ENCODE measurements around the gene ZNF646. TPM values are rescaled to one million over a fixed set of nuclear protein-coding genes. Genes with fewer than 3 reads are reported as not detected.

ZNF646 gene
- total RNA-seq, 1 donor from 2014 or later = 32.6 TPM

GRCh38 chr16:31083556-31083955 is 9.3 kb downstream of the ZNF646 start:
- no peaks in the 10 kb centered on the region for H3K27me3 Mint-ChIP-seq
- H3K27ac Mint-ChIP-seq = no peak overlapping the region
- peaks cover 2% of the 10 kb centered on the region for H3K36me3 Mint-ChIP-seq (ENCODE audit: insufficient read depth)
- H3K9me3 Mint-ChIP-seq (ENCODE audit: low read depth) = no peaks in the 10 kb centered on the region
- no peak for DNase-seq (ENCODE audit: low spot score, unreplicated experiment)
- H3K4me1 Mint-ChIP-seq (ENCODE audit: low read depth) = no peaks in the 10 kb centered on the region
- TF ChIP-seq, protein P1, sequence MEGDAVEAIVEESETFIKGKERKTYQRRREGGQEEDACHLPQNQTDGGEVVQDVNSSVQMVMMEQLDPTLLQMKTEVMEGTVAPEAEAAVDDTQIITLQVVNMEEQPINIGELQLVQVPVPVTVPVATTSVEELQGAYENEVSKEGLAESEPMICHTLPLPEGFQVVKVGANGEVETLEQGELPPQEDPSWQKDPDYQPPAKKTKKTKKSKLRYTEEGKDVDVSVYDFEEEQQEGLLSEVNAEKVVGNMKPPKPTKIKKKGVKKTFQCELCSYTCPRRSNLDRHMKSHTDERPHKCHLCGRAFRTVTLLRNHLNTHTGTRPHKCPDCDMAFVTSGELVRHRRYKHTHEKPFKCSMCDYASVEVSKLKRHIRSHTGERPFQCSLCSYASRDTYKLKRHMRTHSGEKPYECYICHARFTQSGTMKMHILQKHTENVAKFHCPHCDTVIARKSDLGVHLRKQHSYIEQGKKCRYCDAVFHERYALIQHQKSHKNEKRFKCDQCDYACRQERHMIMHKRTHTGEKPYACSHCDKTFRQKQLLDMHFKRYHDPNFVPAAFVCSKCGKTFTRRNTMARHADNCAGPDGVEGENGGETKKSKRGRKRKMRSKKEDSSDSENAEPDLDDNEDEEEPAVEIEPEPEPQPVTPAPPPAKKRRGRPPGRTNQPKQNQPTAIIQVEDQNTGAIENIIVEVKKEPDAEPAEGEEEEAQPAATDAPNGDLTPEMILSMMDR (IDR thresholded peaks at IDR 0.05; ENCODE audit: unreplicated experiment) = no peak
- H3K4me3 Mint-ChIP-seq (ENCODE audit: low read depth) = no peak overlapping the region

DNA sequence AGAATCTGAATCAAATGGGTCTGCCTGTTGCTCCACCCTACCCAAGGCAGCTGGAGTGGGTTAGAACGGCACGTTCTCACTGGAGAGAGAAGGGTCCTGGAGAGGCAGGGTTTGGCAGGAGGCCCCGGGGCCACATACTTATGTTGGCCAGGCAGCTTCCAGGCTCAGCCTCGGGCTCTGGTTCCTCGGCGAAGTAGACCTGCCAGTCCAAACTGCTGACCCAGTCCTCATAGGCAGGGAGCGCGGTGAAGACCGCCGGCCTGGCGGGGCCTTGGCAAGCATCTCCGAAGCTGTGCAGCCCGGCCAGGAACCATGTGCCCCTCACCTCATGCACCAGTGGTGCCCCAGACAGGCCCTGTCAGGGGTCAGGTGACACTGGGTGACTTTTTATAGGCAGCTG is 9.8 kb downstream of the ZNF646 start:
- Mint-ChIP-seq H3K4me3 (ENCODE audit: low read depth) (no peak overlapping the region), H3K36me3 (ENCODE audit: insufficient read depth) (no peaks in the 10 kb centered on the region), H3K27me3 (no peaks in the 10 kb centered on the region), H3K27ac (no peak overlapping the region), H3K9me3 (ENCODE audit: low read depth) (no peaks in the 10 kb centered on the region), H3K4me1 (ENCODE audit: low read depth) (no peaks in the 10 kb centered on the region)
- DNase-seq (ENCODE audit: low spot score, unreplicated experiment) = no peak
- TF ChIP-seq, protein P1 (IDR thresholded peaks at IDR 0.05; ENCODE audit: unreplicated experiment) = no peak

DNA sequence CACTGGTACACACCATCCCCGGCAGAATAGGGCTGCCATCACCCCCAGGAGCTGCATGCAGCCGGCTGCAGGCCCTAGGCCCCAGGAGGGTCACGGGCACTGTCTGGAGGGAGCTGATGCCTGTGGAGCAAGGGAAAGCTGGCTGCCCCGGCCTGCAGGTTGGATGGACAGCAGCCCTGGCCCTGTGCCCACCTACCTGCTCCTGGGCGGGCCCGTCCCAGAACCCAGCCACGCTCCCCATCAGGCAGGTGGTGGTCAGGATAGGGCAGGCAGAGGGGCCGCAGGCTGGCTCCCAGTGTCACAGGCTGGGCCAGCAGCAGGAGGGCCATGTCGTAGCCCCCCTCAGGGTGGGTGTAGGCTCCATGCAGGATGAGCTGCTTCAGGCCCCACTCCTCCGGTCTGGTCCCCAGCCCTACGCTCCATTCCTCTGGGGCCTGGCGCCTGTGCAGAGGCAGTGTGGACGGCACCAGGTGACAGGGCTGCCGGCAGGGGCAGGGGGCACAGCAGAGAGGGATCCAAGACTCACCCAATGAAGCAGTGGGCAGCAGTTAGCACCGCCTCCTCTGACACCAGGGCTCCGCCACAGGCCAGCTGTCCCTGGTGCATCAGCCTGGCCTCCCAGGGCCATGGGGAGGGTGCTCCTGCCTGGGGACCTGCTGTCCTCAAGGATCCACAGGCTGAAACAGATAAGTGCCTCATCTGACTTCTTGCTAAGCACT is 10.5 kb downstream of the ZNF646 start:
- Mint-ChIP-seq H3K27me3 (no peaks in the 10 kb centered on the region), H3K27ac (no peak overlapping the region), H3K4me3 (ENCODE audit: low read depth) (no peak overlapping the region), H3K36me3 (ENCODE audit: insufficient read depth) (no peaks in the 10 kb centered on the region), H3K4me1 (ENCODE audit: low read depth) (no peaks in the 10 kb centered on the region), H3K9me3 (ENCODE audit: low read depth) (no peaks in the 10 kb centered on the region)
- TF ChIP-seq, protein P1 (IDR thresholded peaks at IDR 0.05; ENCODE audit: unreplicated experiment) = no peak
- no peak for DNase-seq (ENCODE audit: low spot score, unreplicated experiment)

- no peak for DNase-seq (ENCODE audit: low spot score, unreplicated experiment)
- no peak overlapping the region for H3K27ac Mint-ChIP-seq
- H3K4me3 Mint-ChIP-seq (ENCODE audit: low read depth) = no peak overlapping the region
- no peaks in the 10 kb centered on the region for H3K27me3 Mint-ChIP-seq
- no peaks in the 10 kb centered on the region for H3K4me1 Mint-ChIP-seq (ENCODE audit: low read depth)
- TF ChIP-seq, protein P1 (IDR thresholded peaks at IDR 0.05; ENCODE audit: unreplicated experiment) = no peak
- no peaks in the 10 kb centered on the region for H3K36me3 Mint-ChIP-seq (ENCODE audit: insufficient read depth)
- H3K9me3 Mint-ChIP-seq (ENCODE audit: low read depth) = no peaks in the 10 kb centered on the region
Observed at GRCh38 chr16:31085411-31085810, 11.2 kb downstream of the ZNF646 start.

DNA sequence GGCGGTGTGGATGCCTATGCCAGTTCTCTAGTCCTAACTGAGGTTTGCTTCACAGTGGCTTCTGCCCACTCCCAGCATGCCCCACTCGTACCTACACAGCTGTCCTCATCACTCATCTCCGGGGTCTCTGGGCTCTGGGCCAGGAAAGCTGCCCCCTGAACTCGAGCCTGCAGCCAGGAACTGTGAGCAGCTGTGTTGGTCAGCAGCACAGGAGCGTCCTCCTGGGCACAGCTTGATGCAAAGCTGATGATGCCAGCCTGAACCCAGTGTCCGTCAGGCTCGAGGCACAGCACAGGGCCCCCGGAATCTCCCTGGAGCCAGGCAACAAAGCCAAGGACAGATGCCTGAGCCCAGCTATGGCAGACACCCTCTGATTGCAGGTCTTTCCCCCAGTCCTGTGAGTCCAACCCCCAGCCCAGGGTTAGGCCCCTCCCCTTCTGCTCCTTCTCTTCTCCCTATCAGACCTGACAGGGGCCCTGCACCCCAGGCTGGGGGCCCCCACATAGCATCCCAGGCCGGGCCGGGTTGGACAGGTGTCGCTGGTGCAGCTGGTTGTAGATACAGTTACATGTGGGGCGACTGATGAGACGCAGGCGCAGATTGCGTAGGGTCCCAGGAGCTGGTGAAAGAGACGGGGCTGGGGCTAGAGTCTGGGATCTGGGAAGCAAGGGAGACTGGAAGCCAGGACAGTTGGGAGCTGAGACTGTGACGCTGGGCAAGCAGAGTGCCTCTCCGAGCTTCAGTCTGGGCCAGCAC is 11.8 kb downstream of the ZNF646 start:
- Mint-ChIP-seq H3K36me3 (ENCODE audit: insufficient read depth) (no peaks in the 10 kb centered on the region), H3K4me3 (ENCODE audit: low read depth) (no peak overlapping the region), H3K4me1 (ENCODE audit: low read depth) (no peaks in the 10 kb centered on the region), H3K27ac (peak overlapping the region; percentile 33), H3K9me3 (ENCODE audit: low read depth) (no peaks in the 10 kb centered on the region), H3K27me3 (no peaks in the 10 kb centered on the region)
- TF ChIP-seq, protein P1 (IDR thresholded peaks at IDR 0.05; ENCODE audit: unreplicated experiment) = no peak
- no peak for DNase-seq (ENCODE audit: low spot score, unreplicated experiment)

Data from progenitor cell of endocrine pancreas (in vitro differentiated cells).